GM12878 (cell line): ENCODE measurements around the gene MUC5AC. TPM values are rescaled to one million over a fixed set of nuclear protein-coding genes. Genes with fewer than 3 reads are reported as not detected.

Experiments
- ATAC-seq: fragments of 200-7000 bp; cut with Tn5 transposase; 3 replicates; pipeline ENCODE4 v1.9.1; 2020; ENCODE audit warnings: mild to moderate bottlenecking, moderate library complexity
- BruUV-seq: library from RNA; stranded (reverse); fragments of 400-500 nt; replicated peaks from 2 replicates; lab custom pipeline; 2021; lab: Mats Ljungman, UMichigan
- CTCF ChIA-PET: fragments of 300-600 bp; sonication (Branson Sonifier 250); formaldehyde crosslinking; extraction: SDS; loops from one replicate; lab custom pipeline; 2021; ENCODE audit warnings: inconsistent platforms; lab: Yijun Ruan, JAX
- POLR2A ChIA-PET: fragments of 350-600 bp; formaldehyde crosslinking; extraction: SDS; loops from one replicate; lab custom pipeline; 2021; ENCODE audit warnings: inconsistent platforms; lab: Charles Lee
- RAD21 ChIA-PET: fragments of 300-600 bp; sonication (Branson Sonifier 250); formaldehyde crosslinking; loops from one replicate; lab custom pipeline; 2023; ENCODE audit warnings: antibody characterized with exemption; ENCODE audit not compliant: unreplicated experiment; lab: Charles Lee
- SMC1A ChIA-PET: fragments of 300-600 bp; sonication (Branson Sonifier 250); formaldehyde crosslinking; loops from one replicate; lab custom pipeline; 2023; ENCODE audit not compliant: unreplicated experiment, uncharacterized antibody; lab: Charles Lee
- DNase-seq: peaks from one replicate; pipeline ENCODE4 v3.0.0-alpha.2; 2011; ENCODE audit warnings: low read depth, low spot score
- FAIRE-seq: peaks from 3 replicates; lab custom pipeline; 2011; peaks lifted over from hg19 to GRCh38; lab: Jason Lieb, UNC
- H2AFZ ChIP-seq: 2 replicates; pipeline ENCODE4 v1.6.0; 2011; ENCODE audit warnings: low read depth, low read length, control low read depth; ENCODE audit not compliant: control insufficient read depth
- H3K27ac ChIP-seq: 2 replicates; pipeline ENCODE4 v1.5.1; 2011; ENCODE audit warnings: control low read depth; ENCODE audit not compliant: control insufficient read depth, insufficient read depth
- H3K27me3 ChIP-seq, 2 experiments: replicated peaks in 1 of 2; 2 replicates each; pipeline versions ENCODE4 v1.6.0 to v1.6.1; 2011; ENCODE audit warnings: low read length in 1 of 2; ENCODE audit not compliant: control insufficient read depth in 2 of 2, insufficient read depth in 2 of 2
- H3K36me3 ChIP-seq, 2 experiments: 2 replicates each; pipeline ENCODE4 v1.5.1; 2011; ENCODE audit warnings: low read length in 1 of 2; ENCODE audit not compliant: control insufficient read depth in 2 of 2, insufficient read depth in 2 of 2
- H3K4me1 ChIP-seq: 2 replicates; pipeline ENCODE4 v1.6.1; 2011; ENCODE audit warnings: mild to moderate bottlenecking, low read length, moderate library complexity, mixed read lengths; ENCODE audit not compliant: control insufficient read depth, insufficient read depth
- H3K4me2 ChIP-seq: 2 replicates; pipeline ENCODE4 v1.6.0; 2011; ENCODE audit warnings: control low read depth; ENCODE audit not compliant: control insufficient read depth, insufficient read depth
- H3K4me3 ChIP-seq: fragments of 200-600 bp; sonication (generic); 2 replicates; pipeline ENCODE4 v1.5.1; 2016
- H3K79me2 ChIP-seq: 2 replicates; pipeline ENCODE4 v1.6.0; 2011; ENCODE audit warnings: low read length; ENCODE audit not compliant: control insufficient read depth, insufficient read depth
- H3K9ac ChIP-seq: 2 replicates; pipeline ENCODE4 v1.8.0; 2011; ENCODE audit warnings: low read length, control low read depth, mixed read lengths; ENCODE audit not compliant: control insufficient read depth, insufficient read depth
- H3K9me3 ChIP-seq: replicated peaks from 3 replicates; pipeline ENCODE4 v1.5.1; 2011; ENCODE audit warnings: mild to moderate bottlenecking, low read length; ENCODE audit not compliant: control insufficient read depth, insufficient read depth
- H4K20me1 ChIP-seq: 2 replicates; pipeline ENCODE4 v1.6.0; 2011; ENCODE audit not compliant: control insufficient read depth, insufficient read depth
- CBFB ChIP-seq: IDR thresholded peaks from 2 replicates; pipeline ENCODE4 v1.6.1; 2016; ENCODE audit warnings: antibody characterized with exemption, low read depth
- EGR1 ChIP-seq, 2 experiments: IDR thresholded peaks; 1 replicate in 1 of 2; 2 replicates in 1 of 2; pipeline ENCODE4 v1.6.1; 2011 to 2012; ENCODE audit warnings: low read depth in 2 of 2, low read length in 2 of 2, borderline replicate concordance in 1 of 2, mild to moderate bottlenecking in 1 of 2, moderate library complexity in 1 of 2
- HDGF ChIP-seq: fragments of 450-650 bp; IDR thresholded peaks from 2 replicates; pipeline ENCODE4 v1.6.1; 2016; ENCODE audit warnings: antibody characterized with exemption
- KLF5 ChIP-seq: fragments of 450-650 bp; IDR thresholded peaks from 2 replicates; pipeline ENCODE4 v1.6.1; 2014; ENCODE audit warnings: mild to moderate bottlenecking; ENCODE audit not compliant: partially characterized antibody
- NRF1 ChIP-seq: conservative IDR thresholded peaks from 2 replicates; pipeline ENCODE4 v1.6.1; 2011; ENCODE audit warnings: mild to moderate bottlenecking, low read depth, low read length, improper control_type of control experiment
- PAX5 ChIP-seq: IDR thresholded peaks from 2 replicates; pipeline ENCODE4 v1.6.1; 2011; ENCODE audit warnings: low read depth, low read length, borderline replicate concordance
- PKNOX1 ChIP-seq: fragments of 450-650 bp; IDR thresholded peaks from 2 replicates; pipeline ENCODE4 v1.6.1; 2016; ENCODE audit warnings: mild to moderate bottlenecking
- POLR2A ChIP-seq: IDR thresholded peaks from 2 replicates; pipeline ENCODE4 v1.6.1; 2011; ENCODE audit warnings: low read depth, mild to moderate bottlenecking, low read length
- SMAD5 ChIP-seq: IDR thresholded peaks from 2 replicates; pipeline ENCODE4 v1.6.1; 2016; ENCODE audit warnings: antibody characterized with exemption, low read depth
- YBX1 ChIP-seq: fragments of 450-650 bp; IDR thresholded peaks from 2 replicates; pipeline ENCODE4 v1.6.1; 2016; ENCODE audit warnings: antibody characterized with exemption
- ZNF592 ChIP-seq: fragments of 450-650 bp; IDR thresholded peaks from 2 replicates; pipeline ENCODE4 v1.6.1; 2017; ENCODE audit warnings: mild to moderate bottlenecking, moderate library complexity
- WGBS: methylation state at CpG from one replicate; pipeline ENCODE4 v1.1.6; 2016; ENCODE audit warnings: low lambda C conversion rate; ENCODE audit not compliant: insufficient replicate concordance, insufficient coverage; ENCODE audit errors: missing lambda C conversion rate; 5-methylcytosine and 5-hydroxymethylcytosine counted together
- in situ Hi-C: fragments of 300-500 bp; cut with MboI; formaldehyde crosslinking; loops from 9 replicates; pipeline ENCODE4 v1.14.3; 2018; ENCODE audit warnings: mixed read lengths
- intact Hi-C: fragments of 100-400 bp; cut with micrococcal nuclease; formaldehyde crosslinking; loops from one replicate; pipeline ENCODE4 v1.14.2; 2022; ENCODE audit not compliant: unreplicated experiment
- polyA plus RNA-seq, 11 experiments: library from polyadenylated mRNA; depleted of rRNA in 4 of 11; unstranded in 6 of 11; stranded (reverse) in 5 of 11; fragments of >200 nt; fragmentation: Nextera tagmentation in 4 of 11; fragmentation: Illumina TruSeq in 1 of 11; extraction: Ambion mirVana in 4 of 11; extraction: Trizol in 1 of 11; gene quantifications; 1 replicate in 1 of 11; 2 replicates in 10 of 11; pipeline versions ENCODE4 v1.2.1 to v1.2.3, GENCODE V29; 2011 to 2016; ENCODE audit warnings: inconsistent platforms in 2 of 11, missing spikeins in 2 of 11, low read depth in 1 of 11
- total RNA-seq, 4 experiments: library from RNA; depleted of rRNA in 3 of 4; stranded (reverse); fragments of >200 nt in 3 of 4; fragmentation: Illumina TruSeq in 1 of 4; extraction: Trizol in 1 of 4; gene quantifications; 2 replicates each; pipeline versions ENCODE4 v1.2.1 to v1.2.3, GENCODE V29; 2013 to 2021
- TF ChIP-seq, protein P1 (sequence below): fragments of 450-650 bp; IDR thresholded peaks from 2 replicates; pipeline ENCODE4 v1.6.1; 2016; ENCODE audit warnings: mild to moderate bottlenecking, moderate library complexity, borderline replicate concordance

Gene MUC5AC
- total and polyA plus RNA-seq, 10 of the 15 experiments (the other 5 are each of a cell fraction or from before 2014, with no cell fraction given), result under 0.01 to 0.01 TPM; not detected in 8

DNA sequence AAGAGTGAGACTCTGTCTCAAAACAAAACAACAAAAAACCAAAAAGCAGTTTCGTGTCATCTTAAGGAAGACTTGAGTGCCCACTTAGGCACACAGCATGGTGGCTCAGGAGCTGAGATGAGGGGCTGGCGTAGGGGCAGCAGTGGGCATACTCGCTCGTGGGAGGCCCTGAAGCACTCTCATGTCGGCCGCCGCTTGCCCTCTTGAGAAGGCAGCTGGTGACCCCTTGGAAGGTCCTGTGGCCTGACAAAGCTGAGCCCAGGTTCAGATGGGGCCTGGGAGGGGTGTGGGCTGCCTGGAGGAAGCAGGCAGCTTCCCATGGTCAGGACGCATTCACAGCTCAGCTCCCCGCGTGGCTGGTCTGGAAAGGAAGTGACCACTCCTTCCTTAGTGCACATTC is 80.1 kb downstream of the MUC5AC start:
- H3K9me3 ChIP-seq, result no peaks in the 10 kb centered on the region; the same call in 2 of the 3 replicates
- intact Hi-C loops (no loop called here), in situ Hi-C loops (no loop called here)
- H4K20me1 ChIP-seq, result no peaks in the 10 kb centered on the region
- no peaks in the 10 kb centered on the region for H3K4me1 ChIP-seq
- ATAC-seq (no peak), DNase-seq (no peak)
- H3K4me3 ChIP-seq, result no peak overlapping the region
- ChIA-PET CTCF (interaction anchor here (0.6 kb wide), 1 partner anchor 555 kb away, joined by 3 read pairs; no protein-coding TSS in a partner anchor), SMC1A (no interaction called here), POLR2A (no interaction called here)
- no peak overlapping the region for H2AFZ ChIP-seq
- H3K27me3 ChIP-seq, result no peaks in the 10 kb centered on the region
- H3K4me2 ChIP-seq, result no peak overlapping the region
- no peak overlapping the region for H3K9ac ChIP-seq
- no peaks in the 10 kb centered on the region for H3K79me2 ChIP-seq
- no peak overlapping the region for H3K27ac ChIP-seq
- H3K36me3 ChIP-seq, result no peaks in the 10 kb centered on the region
- TF ChIP-seq, protein P1, sequence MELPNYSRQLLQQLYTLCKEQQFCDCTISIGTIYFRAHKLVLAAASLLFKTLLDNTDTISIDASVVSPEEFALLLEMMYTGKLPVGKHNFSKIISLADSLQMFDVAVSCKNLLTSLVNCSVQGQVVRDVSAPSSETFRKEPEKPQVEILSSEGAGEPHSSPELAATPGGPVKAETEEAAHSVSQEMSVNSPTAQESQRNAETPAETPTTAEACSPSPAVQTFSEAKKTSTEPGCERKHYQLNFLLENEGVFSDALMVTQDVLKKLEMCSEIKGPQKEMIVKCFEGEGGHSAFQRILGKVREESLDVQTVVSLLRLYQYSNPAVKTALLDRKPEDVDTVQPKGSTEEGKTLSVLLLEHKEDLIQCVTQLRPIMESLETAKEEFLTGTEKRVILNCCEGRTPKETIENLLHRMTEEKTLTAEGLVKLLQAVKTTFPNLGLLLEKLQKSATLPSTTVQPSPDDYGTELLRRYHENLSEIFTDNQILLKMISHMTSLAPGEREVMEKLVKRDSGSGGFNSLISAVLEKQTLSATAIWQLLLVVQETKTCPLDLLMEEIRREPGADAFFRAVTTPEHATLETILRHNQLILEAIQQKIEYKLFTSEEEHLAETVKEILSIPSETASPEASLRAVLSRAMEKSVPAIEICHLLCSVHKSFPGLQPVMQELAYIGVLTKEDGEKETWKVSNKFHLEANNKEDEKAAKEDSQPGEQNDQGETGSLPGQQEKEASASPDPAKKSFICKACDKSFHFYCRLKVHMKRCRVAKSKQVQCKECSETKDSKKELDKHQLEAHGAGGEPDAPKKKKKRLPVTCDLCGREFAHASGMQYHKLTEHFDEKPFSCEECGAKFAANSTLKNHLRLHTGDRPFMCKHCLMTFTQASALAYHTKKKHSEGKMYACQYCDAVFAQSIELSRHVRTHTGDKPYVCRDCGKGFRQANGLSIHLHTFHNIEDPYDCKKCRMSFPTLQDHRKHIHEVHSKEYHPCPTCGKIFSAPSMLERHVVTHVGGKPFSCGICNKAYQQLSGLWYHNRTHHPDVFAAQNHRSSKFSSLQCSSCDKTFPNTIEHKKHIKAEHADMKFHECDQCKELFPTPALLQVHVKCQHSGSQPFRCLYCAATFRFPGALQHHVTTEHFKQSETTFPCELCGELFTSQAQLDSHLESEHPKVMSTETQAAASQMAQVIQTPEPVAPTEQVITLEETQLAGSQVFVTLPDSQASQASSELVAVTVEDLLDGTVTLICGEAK, result no peak
- no peak for TF ChIP-seq ZNF592
- no peak for TF ChIP-seq HDGF
- no peak for TF ChIP-seq PKNOX1
- no peak for TF ChIP-seq POLR2A
- no peak for TF ChIP-seq SMAD5
- TF ChIP-seq EGR1 (IDR thresholded peaks at IDR 0.05; ENCODE audit: borderline replicate concordance in 1 of 2, low read depth in 2 of 2, low read length in 2 of 2), result no peak
- no peak for TF ChIP-seq YBX1
- TF ChIP-seq CBFB, result no peak
- no peak for TF ChIP-seq KLF5
- no peak for TF ChIP-seq PAX5
- no peak for TF ChIP-seq NRF1
- TF ChIP-seq, all 136 proteins: peak for 0
- BruUV-seq, result no TSS peak
- WGBS, result 64% methylated on average over 10 of the region's 10 CpGs
- RAD21 ChIA-PET, result no interaction called here
- FAIRE-seq, result no peak
